Endodermal cell (in vitro differentiated cells): ENCODE results near the gene TRAIP. TPM values are rescaled to one million over a fixed set of nuclear protein-coding genes. Genes with fewer than 3 reads are reported as not detected.

ENCODE experiments used
- DNase-seq: peaks from one replicate; pipeline ENCODE4 v3.0.0-alpha.2; 2017
- H3K27ac ChIP-seq: 2 replicates; pipeline ENCODE4 v1.5.1; 2013; ENCODE audit warnings: mild to moderate bottlenecking, low read depth, low read length, moderate library complexity
- H3K27me3 ChIP-seq: 2 replicates; pipeline ENCODE4 v1.6.1; 2013; ENCODE audit warnings: mild to moderate bottlenecking, low read length, moderate library complexity; ENCODE audit not compliant: insufficient read depth, control insufficient read depth, poor library complexity, severe bottlenecking
- H3K36me3 ChIP-seq: 2 replicates; pipeline ENCODE4 v1.7.0; 2013; ENCODE audit warnings: mild to moderate bottlenecking, low read length, moderate library complexity; ENCODE audit not compliant: control insufficient read depth, insufficient read depth
- H3K4me1 ChIP-seq: one replicate; pipeline ENCODE4 v1.7.0; 2013; ENCODE audit warnings: low read length; ENCODE audit not compliant: control insufficient read depth, insufficient read depth
- H3K4me3 ChIP-seq: 2 replicates; pipeline ENCODE4 v1.5.1; 2013; ENCODE audit warnings: mild to moderate bottlenecking, low read length, moderate library complexity
- H3K9ac ChIP-seq: 2 replicates; pipeline ENCODE4 v1.6.1; 2013; ENCODE audit warnings: mild to moderate bottlenecking, low read length, moderate library complexity; ENCODE audit not compliant: poor library complexity, severe bottlenecking; ENCODE audit errors: extremely low read depth
- H3K9me3 ChIP-seq: 2 replicates; pipeline ENCODE4 v1.6.1; 2013; ENCODE audit warnings: mild to moderate bottlenecking, low read length, moderate library complexity; ENCODE audit not compliant: control insufficient read depth
- H3K27ac Mint-ChIP-seq: 2 replicates; pipeline ENCODE4 v1.8.0; 2020; ENCODE audit warnings: mixed read lengths
- H3K27me3 Mint-ChIP-seq: 2 replicates; pipeline ENCODE4 v1.8.0; 2021; ENCODE audit warnings: mild to moderate bottlenecking, mixed read lengths; ENCODE audit not compliant: insufficient read depth
- H3K36me3 Mint-ChIP-seq: 2 replicates; pipeline ENCODE4 v1.8.0; 2020; ENCODE audit warnings: low read depth, mixed read lengths
- H3K4me1 Mint-ChIP-seq: 2 replicates; pipeline ENCODE4 v1.8.0; 2020; ENCODE audit warnings: mixed read lengths
- H3K4me3 Mint-ChIP-seq: 2 replicates; pipeline ENCODE4 v1.8.0; 2020; ENCODE audit warnings: mild to moderate bottlenecking, moderate library complexity, mixed read lengths
- H3K9me3 Mint-ChIP-seq: 2 replicates; pipeline ENCODE4 v1.8.0; 2020; ENCODE audit warnings: mild to moderate bottlenecking, mixed read lengths
- CTCF ChIP-seq: fragments of 200-600 bp; sonication (generic); conservative IDR thresholded peaks from 2 replicates; pipeline ENCODE4 v1.5.0; 2021; ENCODE audit warnings: antibody characterized with exemption, mild to moderate bottlenecking
- WGBS, 2 experiments: methylation state at CpG; one replicate each; pipeline versions ENCODE4 v1.1.5 to v1.1.7; 2013; ENCODE audit warnings: missing lambda C conversion rate in 2 of 2, mixed read lengths in 1 of 2; ENCODE audit not compliant: insufficient coverage in 1 of 2, insufficient read length in 1 of 2; 5-methylcytosine and 5-hydroxymethylcytosine counted together
- total RNA-seq, 2 donors: library from RNA; stranded (reverse); fragmentation: NEBNext Ultra II Directional in 1 of 2; extraction: Animal tissue kit (Norgen Biotek cat#: 25700) in 1 of 2; gene quantifications; 2 replicates in 1 of 2; 3 replicates in 1 of 2; pipeline ENCODE4 v1.2.1, GENCODE V29; 2021

The TRAIP gene
- total RNA-seq, 2 donors from 2014 or later: 22.3 to 32.8 TPM

- H3K27ac ChIP-seq: no peak overlapping the region
- no peaks in the 10 kb centered on the region for H3K36me3 ChIP-seq
- no peaks in the 10 kb centered on the region for H3K27me3 ChIP-seq
- no peak overlapping the region for H3K4me3 ChIP-seq
- Mint-ChIP-seq H3K4me1 (peaks cover 8% of the 10 kb centered on the region), H3K27me3 (peaks cover 5% of the 10 kb centered on the region), H3K4me3 (no peak overlapping the region), H3K27ac (no peak overlapping the region), H3K9me3 (no peaks in the 10 kb centered on the region), H3K36me3 (no peaks in the 10 kb centered on the region)
- WGBS, 2 experiments: 82 to 86% methylated on average over 2 of the region's 2 CpGs
- no peak for TF ChIP-seq CTCF
- no peak for DNase-seq
- no peak overlapping the region for H3K9ac ChIP-seq
- H3K9me3 ChIP-seq: no peaks in the 10 kb centered on the region
- H3K4me1 ChIP-seq: peaks cover 10% of the 10 kb centered on the region
Observed at GRCh38 chr3:49879721-49880120, 23.4 kb upstream of the TRAIP start.

- Histone ChIP-seq H3K9ac (no peak overlapping the region), H3K27ac (no peak overlapping the region), H3K9me3 (no peaks in the 10 kb centered on the region), H3K4me3 (no peak overlapping the region), H3K27me3 (no peaks in the 10 kb centered on the region), H3K36me3 (no peaks in the 10 kb centered on the region), H3K4me1 (peaks cover 10% of the 10 kb centered on the region)
- H3K4me1 Mint-ChIP-seq: peaks cover 8% of the 10 kb centered on the region
- no peaks in the 10 kb centered on the region for H3K36me3 Mint-ChIP-seq
- no peak overlapping the region for H3K4me3 Mint-ChIP-seq
- DNase-seq: no peak
- no peak overlapping the region for H3K27ac Mint-ChIP-seq
- no peak for TF ChIP-seq CTCF
- peaks cover 8% of the 10 kb centered on the region for H3K27me3 Mint-ChIP-seq
- no peaks in the 10 kb centered on the region for H3K9me3 Mint-ChIP-seq
Observed at GRCh38 chr3:49878686-49879085, 22.3 kb upstream of the TRAIP start.

GRCh38 chr3:49877716-49878115, 21.4 kb upstream of the TRAIP start:
- Histone ChIP-seq H3K9ac (no peak overlapping the region), H3K4me3 (no peak overlapping the region), H3K4me1 (peaks cover 10% of the 10 kb centered on the region), H3K27ac (no peak overlapping the region), H3K36me3 (no peaks in the 10 kb centered on the region), H3K27me3 (no peaks in the 10 kb centered on the region), H3K9me3 (no peaks in the 10 kb centered on the region)
- no peak for TF ChIP-seq CTCF
- Mint-ChIP-seq H3K4me3 (no peak overlapping the region), H3K4me1 (peaks cover 8% of the 10 kb centered on the region), H3K36me3 (no peaks in the 10 kb centered on the region), H3K9me3 (no peaks in the 10 kb centered on the region), H3K27me3 (peaks cover 8% of the 10 kb centered on the region), H3K27ac (no peak overlapping the region)
- no peak for DNase-seq
- WGBS, 2 experiments: 92% methylated on average over 2 of the region's 2 CpGs; no CpG with 5 or more reads in 1 of the 2 experiments
